HG02885 (cell line): ENCODE data around the gene NR1H4.
"Not testable (repeated sequence)": the region's sequence is repeated elsewhere in the genome, so short reads cannot be mapped to it uniquely, and the experiment has no call there.

Experiments used
- ATAC-seq: cut with Tn5 transposase; IDR thresholded peaks from one replicate; pipeline ENCODE4 v1.9.1; 2021; ENCODE audit warnings: mild to moderate bottlenecking; ENCODE audit not compliant: unreplicated experiment, poor library complexity

NR1H4 gene

DNA sequence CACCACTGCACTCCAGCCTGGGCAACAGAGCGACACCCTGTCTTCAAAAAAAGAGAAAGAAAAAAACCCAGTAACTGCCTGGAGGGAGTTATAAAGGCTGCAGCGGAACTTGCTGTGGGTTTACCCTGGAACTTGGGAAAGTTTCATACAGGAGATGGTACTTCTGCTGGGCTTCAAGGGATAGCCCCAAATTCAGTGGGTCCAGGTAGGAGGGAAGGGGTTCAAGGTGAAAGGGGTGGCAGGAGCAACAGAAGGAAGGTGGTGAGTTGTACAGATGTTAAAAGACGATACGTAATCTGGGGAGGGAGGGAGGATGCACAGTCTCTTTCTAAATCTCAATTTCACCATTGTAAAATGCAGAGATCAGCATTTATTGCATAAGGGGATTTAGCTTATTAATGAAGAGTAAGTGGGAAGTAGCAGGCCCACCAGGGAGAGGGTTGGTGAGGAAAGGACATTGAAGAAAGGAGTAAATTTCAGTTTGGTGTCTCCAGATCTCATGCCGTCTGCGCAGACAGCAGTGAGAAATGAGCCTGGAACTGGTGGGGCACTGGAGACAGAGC lies 91.3 kb downstream of the NR1H4 start:
- ATAC-seq, result no peak

DNA sequence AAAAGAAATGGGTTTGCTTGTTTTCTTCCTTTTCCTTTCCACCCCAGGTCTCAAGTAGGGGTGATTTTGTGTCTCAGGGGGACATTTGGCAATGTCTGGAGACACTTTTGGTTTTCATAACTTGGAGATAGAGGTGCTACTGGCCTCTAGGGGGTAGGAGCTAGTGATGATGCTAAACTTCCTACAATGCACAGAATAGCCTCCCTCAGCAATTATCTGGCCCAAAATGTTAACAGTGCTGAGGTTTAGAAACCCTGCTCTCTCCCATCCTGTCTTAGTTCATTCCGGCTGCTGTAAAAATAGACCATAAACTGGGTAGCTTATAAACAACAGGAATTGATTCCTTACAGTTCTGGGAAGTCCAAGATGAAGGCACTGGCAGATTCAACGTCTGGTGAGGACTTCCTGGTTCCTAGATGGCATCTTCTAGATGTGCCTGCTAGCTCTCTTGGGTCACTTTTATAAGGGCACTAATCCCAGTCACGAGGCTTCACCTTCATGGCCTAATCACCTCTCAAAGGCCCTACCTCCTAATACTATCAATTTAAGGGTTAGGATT lies 92.4 kb downstream of the NR1H4 start:
- no peak for ATAC-seq

DNA sequence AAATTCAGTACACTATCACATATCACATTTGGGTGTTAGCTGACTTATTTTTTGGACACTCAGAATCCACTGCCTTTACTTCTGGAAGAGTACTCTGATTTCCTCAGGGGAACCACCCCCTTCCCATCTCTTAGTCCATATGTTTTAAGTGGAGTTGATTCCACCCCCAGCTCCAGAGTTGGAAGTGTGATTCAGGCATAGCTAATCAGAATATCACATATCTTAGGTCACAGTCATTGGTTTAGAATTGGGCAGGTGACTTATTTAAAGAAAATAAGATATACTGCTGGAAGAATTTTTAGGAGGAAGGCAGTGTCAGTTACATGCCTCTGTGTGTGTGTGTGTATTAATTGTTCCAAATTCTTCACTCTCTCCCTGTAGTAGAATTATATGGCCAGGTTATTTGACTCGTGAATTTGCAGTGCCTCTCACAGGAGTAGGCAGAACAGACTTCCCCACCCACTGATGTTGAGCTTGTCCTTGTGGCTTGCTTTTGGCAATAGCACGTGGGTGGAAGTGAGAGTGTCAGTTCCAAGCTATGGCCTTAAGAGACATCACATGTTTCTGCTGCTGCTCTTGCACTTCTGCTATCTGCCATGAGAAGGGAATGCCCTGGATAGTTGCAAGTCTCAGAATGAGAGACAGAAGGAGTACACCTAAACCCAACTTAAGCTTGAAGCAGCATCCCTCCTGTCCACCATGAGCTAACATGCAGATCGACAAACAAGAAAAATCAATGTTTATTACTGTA lies 93.4 kb downstream of the NR1H4 start:
- peak; percentile 98 for ATAC-seq

DNA sequence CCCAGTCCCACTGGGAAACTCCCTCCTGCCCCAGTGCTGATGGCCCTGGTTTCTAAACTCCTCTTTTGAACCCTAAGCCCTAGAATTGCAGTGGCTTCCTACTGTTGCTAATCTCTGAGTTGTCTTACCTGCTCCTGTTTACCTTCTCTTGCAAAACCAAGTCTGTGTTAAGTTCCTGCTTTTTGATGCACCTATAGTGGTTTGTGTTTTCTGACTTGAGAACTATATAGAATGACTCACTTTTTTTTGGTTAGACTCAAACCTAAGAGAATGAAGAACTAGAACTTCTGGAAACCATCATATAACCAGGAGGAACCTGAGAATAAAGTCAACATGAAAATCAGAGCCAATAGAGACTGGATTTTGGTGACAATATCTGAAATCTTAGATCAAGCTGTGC lies 94.3 kb downstream of the NR1H4 start:
- peak; percentile 27 for ATAC-seq

DNA sequence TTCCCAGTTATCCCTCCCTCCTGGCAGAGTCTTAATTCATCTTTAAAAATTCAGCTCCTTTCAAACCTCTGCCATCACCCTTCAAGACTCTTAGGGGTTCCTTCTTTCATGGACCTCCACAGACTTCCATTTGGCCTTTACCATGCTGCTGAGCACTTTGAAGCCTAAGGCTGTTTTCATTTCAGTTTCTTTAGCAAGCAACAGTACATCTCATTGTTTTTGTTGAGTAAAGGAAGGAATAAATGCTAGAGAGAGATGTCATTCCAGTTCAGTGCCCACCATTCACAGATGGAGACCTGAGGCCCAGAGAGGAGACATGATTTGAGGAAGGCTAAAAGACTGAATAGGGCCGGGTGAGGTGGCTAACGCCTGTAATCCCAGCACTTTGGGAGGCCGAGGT lies 98.5 kb downstream of the NR1H4 start:
- no peak for ATAC-seq

DNA sequence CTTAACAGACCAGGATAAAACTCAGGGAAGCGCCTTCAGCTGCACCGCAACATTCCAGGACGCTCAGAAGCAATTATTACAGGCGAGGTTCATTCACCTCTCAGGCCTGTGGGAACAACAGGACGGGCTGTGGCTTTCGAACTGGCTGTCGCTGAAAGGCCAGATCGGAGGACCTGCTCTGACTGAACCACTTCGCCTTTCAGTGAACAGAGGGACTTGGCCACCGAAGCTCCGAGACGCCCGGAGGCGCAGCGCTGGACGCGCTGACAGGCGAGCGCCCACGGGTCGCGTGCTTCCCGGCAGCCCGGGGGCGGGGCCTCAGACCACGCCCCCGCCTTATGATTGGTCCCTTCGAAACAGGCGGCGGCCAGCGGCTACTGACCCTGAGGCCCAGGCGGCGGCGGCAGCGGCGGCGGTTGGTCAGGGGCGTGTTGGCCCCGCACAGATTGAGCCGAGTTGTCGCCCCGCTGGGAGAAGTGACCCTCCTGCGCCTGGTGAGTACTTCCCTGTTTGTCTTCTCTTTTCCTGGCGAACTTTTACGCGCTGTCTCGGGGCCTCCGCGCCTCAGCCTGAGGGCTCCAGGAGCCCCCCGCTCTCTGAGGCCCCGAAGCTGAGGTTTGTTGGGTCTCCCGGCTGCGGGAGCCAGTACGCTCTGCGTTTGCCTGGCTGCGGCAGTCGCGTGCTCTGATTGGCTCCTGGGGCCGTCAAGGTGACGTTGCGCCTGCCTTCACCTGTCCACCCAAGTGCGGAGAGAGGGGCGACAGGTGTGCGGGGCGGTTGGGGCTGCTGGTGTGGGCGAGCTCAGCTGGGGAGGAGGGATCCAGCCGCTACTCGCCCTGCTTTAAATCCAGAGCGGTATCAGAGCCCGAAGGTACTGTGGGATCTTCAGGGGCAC lies 99.9 kb downstream of the NR1H4 start, which contains the start of gene GAS2L3:
TSS of gene GAS2L3 (plus strand) at position 393 of the 895 bp plus-strand sequence. CDS start 21,221 bp downstream, outside the sequence.
- peak; percentile 96 for ATAC-seq

DNA sequence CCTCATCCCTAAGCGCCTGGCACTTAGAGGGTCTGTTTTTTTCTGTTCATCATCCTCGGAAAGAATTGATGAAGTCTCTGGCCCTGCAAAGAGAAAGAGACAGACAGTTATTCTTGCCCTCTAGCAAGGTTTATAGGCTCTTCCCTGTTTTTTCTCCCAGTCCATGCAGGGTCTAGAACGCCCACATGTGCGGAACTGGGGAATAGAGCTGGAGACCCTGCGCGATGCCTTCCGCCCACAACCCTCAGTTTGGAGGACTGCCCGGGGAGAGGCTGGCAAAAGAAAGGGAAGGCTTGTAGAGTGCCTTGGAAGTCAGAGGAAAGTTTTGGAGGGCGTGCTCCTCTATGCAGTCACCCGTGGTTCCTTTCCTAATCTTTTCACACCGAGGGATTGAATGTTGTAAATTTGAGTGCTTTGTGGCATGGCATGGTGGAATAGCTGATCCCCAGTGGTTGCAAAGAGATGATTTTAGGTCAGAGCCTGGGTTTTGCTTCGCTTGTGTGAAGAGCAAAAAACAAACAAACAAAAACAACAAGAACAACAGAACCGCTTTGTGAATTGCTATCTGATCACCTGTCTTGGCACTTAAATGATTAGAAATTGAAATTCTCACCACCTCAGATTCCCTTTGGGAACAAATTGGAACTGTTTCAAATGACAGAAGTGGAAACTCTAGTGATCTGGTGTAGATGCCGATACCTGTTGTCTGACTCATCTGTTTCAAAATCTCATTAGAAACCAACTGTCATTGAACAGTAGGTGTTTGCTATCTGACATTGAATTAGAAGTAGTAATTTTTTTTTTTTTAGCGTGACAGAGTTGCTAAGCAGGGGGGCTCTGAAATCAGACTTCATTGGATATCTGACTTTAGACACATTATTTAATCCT lies 100.8 kb downstream of the NR1H4 start:
- ATAC-seq, result peak; percentile 4

DNA sequence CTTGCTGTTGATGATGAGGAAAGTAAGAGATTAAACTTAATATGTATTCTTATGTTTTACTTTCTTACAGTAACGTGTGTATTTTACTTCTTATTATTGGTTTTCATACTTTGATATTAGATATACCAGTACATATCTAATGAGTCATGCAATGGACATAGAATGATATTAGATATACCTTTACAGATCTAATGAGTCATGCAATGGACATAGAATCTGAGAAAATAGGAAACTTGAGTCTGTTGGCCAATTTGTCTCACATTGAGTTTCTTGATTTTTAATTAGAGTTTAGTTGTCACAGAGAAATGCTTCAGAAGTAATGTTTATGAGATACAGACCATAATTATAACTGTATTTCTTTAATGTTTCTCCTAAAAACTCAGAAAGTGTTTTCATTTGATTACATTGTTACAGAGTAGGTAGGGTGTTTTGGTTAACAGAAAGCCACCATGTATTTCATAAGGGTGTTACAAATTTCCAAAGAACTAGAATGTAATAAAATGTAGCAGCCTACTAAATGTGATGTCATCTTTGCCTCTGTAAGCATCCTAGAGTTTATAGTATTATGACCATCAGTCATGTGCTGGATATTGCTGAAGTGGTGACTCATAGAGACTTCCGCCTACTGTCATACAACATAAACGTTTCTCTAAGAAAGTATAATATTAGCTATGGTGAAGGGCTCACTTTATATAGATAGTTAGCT lies 102.8 kb downstream of the NR1H4 start:
- ATAC-seq, result peak; percentile 38

DNA sequence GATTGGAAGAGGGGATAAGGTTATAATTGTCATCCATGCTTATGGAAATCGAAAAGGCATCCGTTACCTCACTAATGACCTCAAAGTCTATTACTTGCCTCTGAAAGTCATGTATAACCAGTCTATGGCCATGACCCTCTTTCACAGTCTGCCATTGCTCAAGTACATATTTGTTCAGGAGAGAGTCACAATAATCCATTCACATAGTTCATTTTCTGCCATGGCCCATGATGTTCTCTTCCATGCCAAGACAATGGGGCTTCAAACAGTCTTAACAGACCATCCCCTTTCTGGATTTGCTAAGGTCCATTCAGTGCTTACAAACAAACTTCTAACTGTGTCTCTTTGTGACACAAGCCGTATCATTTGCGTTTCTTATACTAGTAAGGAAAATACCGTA lies 105.3 kb downstream of the NR1H4 start:
- no peak for ATAC-seq

DNA sequence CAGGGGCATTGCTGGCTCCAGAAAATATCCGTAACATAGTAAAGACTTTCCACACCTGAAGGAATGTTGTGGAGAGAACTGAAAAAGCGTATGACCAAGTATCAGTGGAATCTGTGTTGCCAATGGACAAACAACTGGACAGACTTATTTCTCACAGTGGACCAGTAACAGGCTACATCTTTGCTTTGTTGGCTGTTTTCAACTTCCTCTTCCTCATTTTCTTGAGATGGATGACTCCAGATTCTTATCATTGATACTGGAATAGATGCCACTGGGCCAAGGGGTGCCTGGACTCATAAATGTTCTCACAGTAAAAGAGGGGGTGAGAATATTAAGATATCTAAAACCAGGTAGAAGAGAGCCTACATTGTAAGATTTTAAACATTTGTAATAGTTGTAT lies 106.2 kb downstream of the NR1H4 start:
- no peak for ATAC-seq

DNA sequence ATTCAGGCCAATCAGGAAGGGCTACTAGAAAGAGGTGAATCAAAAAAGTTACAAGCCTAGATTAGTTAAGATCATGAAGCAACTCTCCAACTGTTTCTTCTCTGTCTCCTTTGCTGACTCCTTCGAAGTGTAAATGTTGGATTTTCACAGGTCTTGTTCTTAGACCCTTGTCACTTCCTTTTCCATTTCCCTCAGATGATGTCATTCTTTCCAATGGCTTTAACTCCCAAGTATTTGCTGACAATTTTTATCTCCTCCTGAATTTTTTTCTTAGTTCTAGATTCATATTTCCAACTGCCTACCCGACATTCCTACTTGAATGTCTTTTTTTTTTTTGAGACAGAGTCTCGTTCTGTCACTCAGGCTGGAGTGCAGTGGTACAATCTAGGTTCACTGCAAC lies 110.6 kb downstream of the NR1H4 start:
- ATAC-seq, result no peak

DNA sequence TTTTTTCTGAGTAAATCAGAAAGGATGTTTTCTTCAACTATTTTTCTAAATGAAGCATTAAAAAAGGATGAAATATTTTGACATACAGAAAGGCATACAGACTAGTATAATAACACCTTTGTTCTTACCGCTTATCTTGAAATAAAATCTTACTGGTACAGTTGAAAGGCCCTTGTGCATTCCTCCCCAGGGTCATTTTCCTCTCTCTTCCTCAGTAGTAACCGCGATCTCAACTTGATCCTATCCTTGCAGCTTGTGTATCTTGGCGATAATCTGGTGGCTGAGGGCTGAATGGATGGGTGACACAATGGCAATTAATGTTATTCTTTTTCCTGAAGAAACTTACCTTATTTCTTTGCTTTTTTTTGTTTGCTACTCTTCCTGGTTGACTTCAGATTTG lies 118.3 kb downstream of the NR1H4 start:
- ATAC-seq, result no peak

DNA sequence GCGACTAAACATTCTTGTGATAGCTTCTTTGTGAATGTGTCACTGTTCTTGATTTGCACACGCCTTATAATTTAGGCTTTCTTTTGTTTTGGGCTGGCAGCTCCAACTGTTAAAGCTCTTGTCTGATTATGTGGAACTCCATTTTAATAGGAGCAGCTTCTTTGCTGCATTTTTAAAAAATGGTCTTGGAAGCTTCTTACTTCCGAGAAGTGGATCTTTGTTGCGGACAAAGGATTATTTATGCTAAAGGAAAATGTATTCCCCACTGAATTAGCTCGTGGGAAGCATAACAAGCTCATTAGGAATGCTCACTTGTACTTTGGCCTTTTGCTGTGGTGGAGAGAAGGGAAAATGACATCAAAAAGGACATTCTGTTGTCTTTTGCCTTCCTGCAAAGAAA lies 119.8 kb downstream of the NR1H4 start:
- ATAC-seq, result no peak

DNA sequence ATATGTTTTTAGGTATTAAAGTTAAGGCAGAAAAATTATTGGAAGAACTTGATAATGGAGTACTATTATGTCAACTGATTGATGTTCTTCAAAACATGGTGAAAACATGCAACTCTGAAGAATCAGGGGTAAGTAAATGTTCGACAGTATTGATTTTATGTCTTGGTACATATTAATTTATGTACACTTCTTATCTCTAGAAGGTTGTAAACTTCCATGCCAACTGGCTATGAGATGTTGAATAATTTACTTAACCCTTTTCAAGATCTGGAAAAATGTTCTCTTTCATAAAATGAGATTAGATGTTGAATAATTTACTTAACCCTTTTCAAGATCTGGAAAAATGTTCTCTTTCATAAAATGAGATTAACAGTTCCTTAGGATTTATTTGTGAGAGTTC lies 128.0 kb downstream of the NR1H4 start:
- ATAC-seq, result no peak

DNA sequence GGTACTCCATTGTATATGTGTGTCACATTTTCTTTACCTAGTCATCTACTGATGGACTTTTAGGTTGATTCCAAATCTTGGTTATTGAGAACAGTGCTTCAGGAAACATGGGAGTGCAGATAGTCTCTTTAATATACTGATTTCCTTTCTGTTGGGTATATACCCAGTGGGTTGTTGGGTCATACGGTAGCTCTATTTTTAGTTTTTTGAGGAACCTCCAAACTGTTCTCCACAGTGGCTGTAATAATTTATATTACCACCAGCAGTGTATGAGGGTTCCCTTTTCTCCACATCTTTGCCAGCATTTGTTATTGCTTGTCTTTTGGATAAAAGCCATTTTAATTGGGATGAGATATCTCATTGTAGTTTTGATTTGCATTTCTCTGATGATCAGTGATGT lies 129.3 kb downstream of the NR1H4 start:
- not testable (repeated sequence) for ATAC-seq

DNA sequence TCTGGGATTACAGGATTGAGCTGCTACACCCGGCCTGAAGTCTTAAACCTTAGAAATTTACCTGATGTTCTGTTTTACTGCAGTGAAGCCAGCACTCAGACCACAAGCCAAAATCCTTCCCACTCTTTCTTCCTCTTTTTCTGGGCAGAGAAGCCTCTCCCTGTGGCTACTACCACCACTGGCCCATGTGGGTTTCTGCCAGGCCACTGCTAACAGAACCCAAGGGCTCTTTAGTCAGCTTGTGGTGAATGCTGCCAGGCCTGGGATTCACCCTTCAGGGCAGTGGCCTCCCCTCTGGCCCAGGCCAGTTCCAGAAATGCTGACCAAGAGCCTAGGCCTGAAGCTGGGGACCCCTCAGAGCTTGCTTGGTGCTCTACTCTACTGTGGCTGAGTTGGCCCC lies 135.1 kb downstream of the NR1H4 start:
- no peak for ATAC-seq

DNA sequence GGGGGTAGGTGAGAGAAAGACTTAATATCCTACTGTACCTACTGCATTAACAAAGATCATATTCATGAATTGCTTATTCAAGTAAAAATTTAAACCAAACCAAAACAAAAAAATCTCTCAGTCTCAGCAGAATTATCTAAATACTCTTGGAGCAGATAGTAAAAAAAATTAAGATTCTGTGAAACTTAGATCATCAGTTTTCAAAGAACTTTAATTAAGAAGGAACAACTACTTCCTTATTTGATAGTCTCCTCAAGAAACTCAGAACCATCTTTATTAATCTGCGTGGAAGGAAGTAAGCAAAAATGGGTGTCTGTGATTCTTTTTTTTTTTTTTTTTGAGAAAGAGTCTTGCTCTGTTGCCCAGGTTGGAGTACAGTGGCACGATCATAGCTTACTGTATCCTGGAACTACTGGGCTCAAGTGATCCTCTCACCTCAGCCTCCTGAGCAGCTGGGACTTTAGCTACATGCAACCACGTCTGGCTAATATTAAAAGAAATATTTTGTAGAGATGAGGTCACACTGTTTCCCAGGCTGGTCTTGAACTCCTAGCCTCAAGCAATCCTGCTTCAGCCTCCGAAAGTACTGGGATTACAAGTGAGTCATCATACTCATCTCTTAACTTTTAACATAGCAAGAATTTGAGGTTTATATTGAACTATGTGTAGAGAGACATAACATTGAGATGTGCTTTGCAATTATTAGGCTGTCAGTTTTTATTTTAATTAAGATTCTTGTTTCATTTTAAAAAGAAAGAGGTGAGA lies 137.2 kb downstream of the NR1H4 start:
- ATAC-seq, result no peak

DNA sequence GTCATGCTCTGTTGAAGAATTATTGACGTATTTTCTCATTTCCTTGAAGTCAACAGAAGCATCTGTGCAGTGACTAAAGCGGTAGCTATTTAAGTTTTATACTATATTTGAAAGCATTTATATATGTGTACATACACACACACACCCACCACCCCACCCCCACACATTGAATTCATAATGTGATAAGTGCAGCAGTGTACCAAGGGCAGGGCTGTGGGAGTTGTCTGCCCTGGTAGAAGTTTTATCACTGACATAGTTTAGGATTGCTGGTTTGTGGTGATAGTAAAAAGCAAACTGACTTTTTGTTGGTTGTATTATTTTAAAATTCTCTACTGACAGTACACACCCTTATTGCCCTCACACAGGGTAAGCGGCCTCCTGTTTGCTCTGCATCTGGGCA lies 138.9 kb downstream of the NR1H4 start:
- no peak for ATAC-seq
